HS-5 (cell line): Measurements from ENCODE around the gene TRPC4AP.

Experiments
- DNase-seq: peaks from one replicate; pipeline ENCODE4 v3.0.0-alpha.2; 2012; ENCODE audit warnings: low read depth

Gene TRPC4AP

GRCh38 chr20:35059110-35059509, 33.5 kb downstream of the TRPC4AP start:
- no peak for DNase-seq

- no peak for DNase-seq
Observed at GRCh38 chr20:35055445-35056276, 36.9 kb downstream of the TRPC4AP start.

GRCh38 chr20:35054814-35055213, 37.8 kb downstream of the TRPC4AP start:
- no peak for DNase-seq

DNA sequence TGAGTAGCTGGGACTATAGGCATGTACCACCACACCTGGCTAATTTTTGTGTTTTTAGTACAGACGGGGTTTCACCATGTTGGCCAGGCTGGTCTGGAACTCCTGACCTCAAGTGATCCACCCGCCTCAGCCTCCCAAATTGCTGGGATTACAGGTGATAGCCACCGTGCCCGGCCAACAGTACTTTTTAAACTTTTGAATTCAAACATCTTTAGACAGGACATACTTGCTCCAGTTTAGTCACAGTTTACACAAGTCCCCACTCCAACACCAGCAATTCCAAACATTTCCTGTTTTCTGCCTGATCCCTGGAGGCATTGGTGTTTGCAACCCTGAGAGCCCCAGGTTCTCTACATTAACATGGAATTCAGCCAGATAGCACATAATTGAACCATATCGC, 40.0 kb downstream of the TRPC4AP start:
- DNase-seq = peak; percentile 4

- no peak for DNase-seq
Observed at GRCh38 chr20:35049776-35050352, 42.7 kb downstream of the TRPC4AP start.

DNA sequence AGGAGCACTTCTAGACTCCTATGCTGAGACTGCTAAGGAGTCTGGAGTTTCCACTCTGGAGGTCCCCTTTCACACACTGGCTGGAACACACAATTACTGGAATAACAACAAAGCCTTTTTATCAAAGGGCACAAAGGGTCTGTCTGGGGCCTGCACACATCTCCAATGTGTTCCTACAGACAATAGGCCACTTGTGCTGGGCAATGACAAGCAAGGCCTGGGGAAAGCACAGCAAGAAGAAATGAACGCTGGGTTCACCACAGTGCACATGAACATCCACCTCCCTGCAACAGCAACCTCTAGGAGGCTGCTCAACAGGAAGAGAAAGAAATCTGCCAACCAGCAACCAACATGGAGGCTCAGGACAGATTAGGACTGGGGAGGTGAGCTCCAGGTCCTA, 43.9 kb downstream of the TRPC4AP start:
- no peak for DNase-seq

- no peak for DNase-seq
Observed at GRCh38 chr20:35042268-35042667, 50.3 kb downstream of the TRPC4AP start.

DNA sequence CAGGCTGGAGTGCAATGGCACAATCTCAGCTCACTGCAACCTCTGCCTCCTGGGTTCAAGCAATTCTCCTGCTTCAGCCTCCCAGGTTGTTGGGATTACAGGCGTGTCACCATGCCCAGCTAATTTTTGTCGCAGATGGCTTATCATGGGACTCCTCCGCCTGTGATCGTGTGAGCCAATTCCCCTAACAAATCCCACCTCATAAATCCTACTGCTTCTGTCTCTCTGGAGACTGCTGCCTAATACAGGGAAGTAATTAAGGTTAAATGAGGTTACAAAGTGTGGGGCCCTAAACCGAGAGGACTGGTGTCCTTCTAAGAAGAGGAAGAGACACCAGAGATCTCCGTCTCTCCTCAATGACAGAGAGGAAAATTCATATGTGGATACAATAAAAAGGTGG, 52.0 kb downstream of the TRPC4AP start:
- DNase-seq = no peak

DNA sequence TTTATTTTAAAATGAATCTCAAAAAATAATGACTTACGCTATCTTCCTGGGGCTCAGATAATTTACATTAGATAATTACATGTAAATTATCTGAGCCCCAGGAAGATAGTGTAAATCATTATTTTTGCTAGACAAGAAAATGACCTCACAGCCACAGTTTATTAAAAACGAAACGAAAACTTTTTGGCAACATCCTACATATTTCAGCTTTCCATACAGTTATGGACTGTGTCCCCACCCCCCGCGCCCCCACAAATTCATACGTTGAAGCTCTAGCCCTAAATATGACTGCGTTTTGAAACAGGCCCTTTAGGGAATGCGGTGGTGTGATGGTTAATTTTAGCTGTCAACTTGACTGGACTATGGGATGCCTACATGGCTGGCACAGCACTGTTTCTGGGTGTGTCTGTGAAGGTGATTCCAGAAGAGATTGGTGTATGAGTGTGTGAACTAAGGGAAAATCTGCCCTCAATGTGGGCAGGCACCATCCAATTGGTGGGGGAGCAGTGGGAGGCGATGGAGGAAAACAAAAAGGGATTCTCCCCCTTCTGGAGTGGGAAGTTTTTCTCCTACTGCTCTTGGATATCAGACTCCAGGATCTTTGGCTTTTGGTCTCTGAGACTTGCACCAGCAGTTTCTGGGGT, 52.6 kb downstream of the TRPC4AP start:
- no peak for DNase-seq

DNA sequence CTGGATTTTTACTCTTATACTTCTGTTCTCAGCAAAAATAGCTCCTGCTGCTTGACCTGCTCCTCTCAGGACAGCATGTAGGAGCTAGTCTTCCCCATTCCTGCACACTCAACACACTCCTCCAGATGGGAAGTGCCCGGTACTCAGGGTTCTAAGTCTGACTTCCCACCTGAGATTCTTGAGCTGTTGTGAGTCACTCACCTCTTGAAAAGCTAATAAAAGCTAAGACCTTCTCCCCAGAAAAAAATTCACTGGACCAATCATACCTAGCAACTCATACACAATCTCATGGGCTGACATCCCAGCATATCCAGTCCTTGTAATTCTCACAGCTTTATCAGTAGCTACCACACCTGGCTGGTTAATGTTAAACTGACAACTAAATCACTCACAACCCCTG, 53.5 kb downstream of the TRPC4AP start:
- DNase-seq = no peak

DNA sequence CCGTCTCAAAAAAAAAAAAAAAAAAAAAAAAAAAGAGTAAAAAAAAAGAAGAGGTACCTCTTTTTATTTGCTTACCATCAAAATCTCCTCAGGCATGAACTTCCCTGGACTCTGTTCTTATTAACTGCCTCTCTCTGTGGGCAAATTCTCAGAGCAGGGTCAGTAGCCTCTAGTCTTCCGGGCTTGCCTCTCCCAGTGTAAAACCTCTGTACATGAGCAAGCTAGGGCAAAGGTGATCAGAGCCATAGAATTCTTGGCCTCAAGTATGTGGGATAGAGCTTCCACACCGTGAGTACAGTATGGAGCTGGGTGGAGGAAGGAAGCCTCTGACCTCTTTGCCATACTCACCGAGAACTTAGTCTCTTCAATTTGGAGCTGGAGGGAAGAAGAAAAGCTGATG, 58.5 kb downstream of the TRPC4AP start:
- no peak for DNase-seq

GRCh38 chr20:35030136-35030535, 62.5 kb downstream of the TRPC4AP start:
- no peak for DNase-seq

DNA sequence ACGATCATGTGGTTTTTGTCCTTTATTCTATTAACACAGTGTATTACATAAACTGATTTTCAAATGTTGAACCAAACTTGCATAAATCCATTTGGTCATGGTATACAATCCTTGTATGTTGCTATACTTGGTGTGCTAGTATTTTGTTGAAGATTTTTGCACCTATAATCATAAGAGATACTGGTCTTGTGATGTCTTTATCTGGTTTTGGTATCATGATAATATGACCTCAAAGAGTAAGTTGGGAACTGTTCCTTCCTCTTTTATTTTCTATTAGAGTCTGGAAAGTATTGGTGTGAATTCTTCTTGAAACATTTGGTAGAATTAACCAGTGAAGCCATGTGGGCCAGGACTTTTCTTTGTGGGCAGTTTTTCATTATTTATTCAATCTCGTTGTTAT, 65.3 kb downstream of the TRPC4AP start:
- DNase-seq = no peak

GRCh38 chr20:35025116-35025515, 67.5 kb downstream of the TRPC4AP start:
- no peak for DNase-seq

- DNase-seq = no peak
Observed at GRCh38 chr20:35023624-35024023, 69.0 kb downstream of the TRPC4AP start.

DNA sequence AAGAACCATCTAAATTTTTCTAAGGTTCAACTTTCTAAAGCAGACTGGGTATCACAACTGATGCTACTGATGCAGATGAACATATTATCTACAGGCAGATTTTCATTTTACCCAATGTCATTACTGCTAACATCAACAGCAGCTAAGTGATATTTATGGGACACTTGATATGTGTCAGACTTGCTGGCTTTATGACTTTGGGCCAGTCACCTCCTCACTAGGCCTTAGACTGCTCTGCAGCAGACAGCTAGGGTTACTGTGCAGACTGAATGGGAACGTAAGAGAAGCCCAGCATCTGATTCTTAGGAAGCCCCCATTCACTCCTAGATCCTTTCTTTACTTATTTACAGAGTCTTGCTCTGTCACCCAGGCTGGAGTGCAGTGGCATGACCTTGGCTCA, 70.8 kb downstream of the TRPC4AP start:
- no peak for DNase-seq

DNA sequence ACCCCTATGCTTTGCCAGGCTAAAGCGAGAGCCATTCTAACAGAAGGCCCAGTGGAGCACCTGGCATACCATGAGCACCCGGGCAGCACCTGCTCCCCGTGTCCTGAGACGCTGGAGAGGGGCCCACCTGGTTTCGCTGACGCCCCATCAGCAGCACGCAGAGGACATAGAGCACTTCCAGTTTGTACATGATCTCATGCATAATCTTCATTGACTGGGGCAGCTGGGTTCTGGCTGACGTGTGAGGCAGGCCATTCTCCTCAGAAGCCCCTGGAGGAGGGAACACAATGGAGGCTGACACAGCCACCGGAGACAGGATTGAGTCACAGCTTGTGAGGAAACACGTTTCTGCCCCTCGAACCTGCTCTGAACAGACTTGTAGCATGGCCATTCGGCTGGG, 71.5 kb downstream of the TRPC4AP start:
- DNase-seq = no peak

DNA sequence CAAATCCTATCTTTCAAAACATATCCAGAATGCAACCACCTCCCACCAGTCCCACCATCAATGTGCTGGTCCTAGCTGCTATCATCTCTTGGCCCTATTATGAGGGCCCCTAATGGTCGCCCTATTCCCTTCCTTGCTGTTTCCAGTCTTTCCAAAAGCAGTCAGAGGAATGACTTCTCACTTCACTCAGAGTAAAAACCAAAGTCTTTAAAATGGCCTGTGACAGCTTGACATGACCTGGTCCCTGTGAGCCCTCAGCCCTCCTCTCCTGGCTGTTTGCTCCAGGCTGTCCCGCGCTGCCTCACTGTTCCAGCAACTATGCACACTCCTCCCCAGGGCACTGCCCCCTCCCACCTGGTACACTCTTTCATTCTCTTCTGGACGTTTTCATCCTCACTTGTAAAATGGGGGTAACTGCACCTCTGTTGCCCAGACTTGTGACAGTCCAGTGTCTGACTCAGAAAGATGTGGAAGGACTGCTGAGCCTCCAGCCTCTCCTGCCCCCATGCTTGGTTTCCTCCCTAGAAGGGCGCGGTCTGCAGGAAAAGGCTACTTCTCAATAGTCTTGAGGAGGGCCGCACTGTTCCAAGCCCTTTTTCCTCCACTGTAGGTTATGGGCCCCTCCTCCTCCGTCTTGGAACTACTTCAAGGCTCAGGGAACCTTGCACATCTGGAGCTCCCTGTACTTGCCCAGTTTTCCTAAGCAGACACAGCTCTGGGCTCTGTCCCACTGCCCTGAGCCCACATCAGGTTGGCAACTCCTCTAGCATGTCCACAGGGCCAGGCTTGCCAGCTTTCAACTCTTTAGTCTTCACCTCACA, 72.3 kb downstream of the TRPC4AP start:
- no peak for DNase-seq

- no peak for DNase-seq
Observed at GRCh38 chr20:35018590-35019371, 73.8 kb downstream of the TRPC4AP start.

DNA sequence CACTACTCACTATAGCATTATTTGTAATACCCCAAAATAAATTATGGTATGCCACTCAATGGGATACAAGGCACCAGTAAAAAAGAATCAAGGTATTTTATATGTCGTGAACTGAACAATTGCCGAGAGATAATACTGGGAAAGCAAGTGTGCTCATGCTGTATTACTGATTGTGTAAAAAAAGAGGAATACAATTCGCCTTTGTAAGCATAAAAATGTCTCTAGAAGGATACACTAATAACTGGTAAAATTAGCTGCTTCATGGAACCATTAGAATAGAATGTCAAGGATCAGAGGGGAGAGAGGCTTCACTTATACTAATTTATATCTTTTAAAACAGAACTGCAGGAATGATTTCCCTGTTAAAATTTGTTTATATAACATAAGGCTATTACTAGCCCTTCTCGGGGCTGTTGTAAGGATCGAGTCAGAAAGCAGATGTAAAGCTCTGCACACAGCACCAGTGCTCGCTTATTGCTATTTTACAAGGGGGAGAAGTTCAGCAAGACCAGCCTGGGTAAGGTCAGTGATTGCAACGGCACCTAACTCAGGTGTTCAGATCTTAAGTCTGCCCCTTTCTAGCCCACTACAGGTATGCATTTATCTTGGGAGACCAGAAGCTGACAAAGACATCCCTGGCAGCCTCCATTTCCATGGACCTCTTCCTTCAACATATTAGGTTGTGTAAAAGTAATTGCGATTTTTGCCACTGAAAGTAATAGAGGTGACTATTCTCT, 75.3 kb downstream of the TRPC4AP start:
- no peak for DNase-seq

DNA sequence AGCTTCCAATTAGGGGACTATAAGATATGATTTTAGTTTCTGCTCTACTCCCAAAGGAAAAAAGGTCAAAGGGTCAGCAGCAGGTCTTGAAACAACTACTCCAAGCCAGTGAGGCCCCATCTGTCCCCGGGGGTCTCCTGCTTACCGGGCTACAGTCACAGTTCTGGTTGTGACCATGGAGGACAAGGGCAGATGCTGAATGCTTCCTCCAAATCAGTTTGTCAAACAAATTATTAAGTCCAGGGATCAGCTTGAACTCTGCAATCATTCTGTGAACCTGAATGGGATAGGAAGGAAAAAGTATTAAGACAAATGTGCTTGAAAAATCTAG, 76.8 kb downstream of the TRPC4AP start:
- no peak for DNase-seq
